ENCODE measurements around the gene SLC26A4. TPM values are rescaled to one million over a fixed set of nuclear protein-coding genes. Genes with fewer than 3 reads are reported as not detected.

SLC26A4 gene
- total RNA-seq, 1 donor from 2014 or later: 1.5 TPM

- intact Hi-C loops (cut with DNase I): loop anchor here (5.0 kb wide), 1 partner anchor 529 kb away; no protein-coding TSS in a partner anchor
- no peak for DNase-seq (ENCODE audit: low spot score)
These were observed 65.9 kb downstream of the SLC26A4 start for GRCh38 chr7:107726356-107727130.

- no peak for DNase-seq (ENCODE audit: low spot score)
- intact Hi-C loops (cut with DNase I): loop anchor here (5.0 kb wide), 1 partner anchor 531 kb away; no protein-coding TSS in a partner anchor
These were observed 67.6 kb downstream of the SLC26A4 start for GRCh38 chr7:107728276-107728675.

- peak; percentile 80 for DNase-seq (ENCODE audit: low spot score)
- intact Hi-C loops (cut with DNase I): loop anchor here (5.0 to 10.0 kb wide), 2 partner anchors 134 to 402 kb away; no protein-coding TSS in a partner anchor
These were observed 82.3 kb downstream of the SLC26A4 start for GRCh38 chr7:107742678-107743566.

- intact Hi-C loops (cut with DNase I): loop anchor here (5.0 to 10.0 kb wide), 2 partner anchors 134 to 401 kb away; no protein-coding TSS in a partner anchor
- DNase-seq (ENCODE audit: low spot score): peak; percentile 98
These were observed 83.1 kb downstream of the SLC26A4 start, which contains the start of gene CBLL1 for GRCh38 chr7:107743567-107744344. CBLL1 (plus strand) TSS chr7:107744142; CDS start chr7:107744164, 22 bp downstream.

GRCh38 chr7:107744345-107744750 lies 83.7 kb downstream of the SLC26A4 start:
- DNase-seq (ENCODE audit: low spot score): no peak
- intact Hi-C loops (cut with DNase I): loop anchor here (5.0 to 10.0 kb wide), 2 partner anchors 133 to 400 kb away; no protein-coding TSS in a partner anchor

- intact Hi-C loops (cut with DNase I): loop anchor here (10.0 kb wide), 1 partner anchor 399 kb away; no protein-coding TSS in a partner anchor
- DNase-seq (ENCODE audit: low spot score): no peak
These were observed 85.4 kb downstream of the SLC26A4 start for GRCh38 chr7:107746006-107746405.

GRCh38 chr7:107751113-107751512 lies 90.5 kb downstream of the SLC26A4 start:
- intact Hi-C loops (cut with DNase I): no loop called here

GRCh38 chr7:107754642-107755041 lies 94.0 kb downstream of the SLC26A4 start:
- intact Hi-C loops (cut with DNase I): no loop called here

More at GRCh38 chr7:107751113-107751512, 90.5 kb downstream of the SLC26A4 start:
- no peak for DNase-seq (ENCODE audit: low spot score)

GRCh38 chr7:107758667-107759066 lies 98.0 kb downstream of the SLC26A4 start:
- intact Hi-C loops (cut with DNase I): no loop called here
- DNase-seq (ENCODE audit: low spot score): no peak

More at GRCh38 chr7:107754642-107755041, 94.0 kb downstream of the SLC26A4 start:
- DNase-seq (ENCODE audit: low spot score): no peak

GRCh38 chr7:107767391-107767790 lies 106.8 kb downstream of the SLC26A4 start:
- no peak for DNase-seq (ENCODE audit: low spot score)
- intact Hi-C loops (cut with DNase I): no loop called here

Other genes starting within 250 kb of the SLC26A4 start
- 25.4 TPM for gene GPR22, start 190.8 kb upstream of the SLC26A4 start, total RNA-seq
- 43.9 TPM for gene COG5, start 96.9 kb upstream of the SLC26A4 start, total RNA-seq
- gene DUS4L, start 96.9 kb upstream of the SLC26A4 start, total RNA-seq: 7.9 TPM
- gene BCAP29, start 80.6 kb upstream of the SLC26A4 start, total RNA-seq: 109 TPM
- 24.1 TPM for gene CBLL1, start 83.3 kb downstream of the SLC26A4 start, total RNA-seq
- gene SLC26A3, start 142.4 kb downstream of the SLC26A4 start, total RNA-seq: not detected
- 299 TPM for gene DLD, start 230.4 kb downstream of the SLC26A4 start, total RNA-seq

Measured in cardiac septum (tissue), 1 donor.